Measurements from ENCODE around the gene PLXNA3. TPM values are rescaled to one million over a fixed set of nuclear protein-coding genes. Genes with fewer than 3 reads are reported as not detected.

PLXNA3 gene
- total RNA-seq, 1 experiment from 2014 or later: 128 TPM

DNA sequence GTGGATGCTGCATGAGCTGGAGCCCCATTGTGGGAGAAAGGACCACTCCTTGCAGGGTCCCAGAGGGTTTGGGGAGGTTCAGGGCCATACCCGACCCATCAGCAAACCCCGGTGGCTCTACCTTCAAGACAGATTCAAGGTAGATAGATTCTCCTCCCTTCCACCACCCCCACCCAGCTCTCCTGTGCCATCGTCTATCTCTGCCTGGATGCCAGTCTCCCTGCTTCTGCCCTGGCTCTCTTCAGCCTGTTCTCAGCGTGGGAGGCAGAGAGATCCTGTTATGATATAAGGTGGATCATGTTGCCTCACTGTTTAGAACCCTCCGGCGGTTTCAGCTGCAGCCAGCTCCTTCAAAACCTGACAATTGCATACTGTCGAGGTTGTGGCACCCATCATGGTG lies 15.6 kb downstream of the PLXNA3 start:
- Histone ChIP-seq H3K9me3 (ENCODE audit: control insufficient read depth, insufficient read depth, low read depth, low read length) (no peaks in the 10 kb centered on the region), H3K4me1 (ENCODE audit: control insufficient read depth, insufficient read depth, low read length) (peaks cover 14% of the 10 kb centered on the region), H3K27me3 (ENCODE audit: control insufficient read depth, insufficient read depth, low read length) (no peaks in the 10 kb centered on the region), H3K36me3 (ENCODE audit: control insufficient read depth, insufficient read depth, low read length) (no peaks in the 10 kb centered on the region), H3K4me3 (ENCODE audit: low read depth in 2 of 2, low read length in 2 of 2) (no peak overlapping the region), H3K27ac (ENCODE audit: low read length) (no peak overlapping the region)
- DNase-seq (ENCODE audit: low read depth, low spot score): no peak
- in situ Hi-C loops (cut with HindIII; ENCODE audit: low pct_unique_long_range_greater_than_20kb, low sequenced_read_pairs) (no loop called here), intact Hi-C loops (cut with micrococcal nuclease; ENCODE audit: unreplicated experiment) (no loop called here)
- no peak for ATAC-seq
- POLR2A ChIA-PET: interaction anchor here (0.6 kb wide), 1 partner anchor 52 kb away, joined by 6 read pairs; no protein-coding TSS in a partner anchor
- BruUV-seq (replicated peaks): no TSS peak
- TF ChIP-seq, protein P1, sequence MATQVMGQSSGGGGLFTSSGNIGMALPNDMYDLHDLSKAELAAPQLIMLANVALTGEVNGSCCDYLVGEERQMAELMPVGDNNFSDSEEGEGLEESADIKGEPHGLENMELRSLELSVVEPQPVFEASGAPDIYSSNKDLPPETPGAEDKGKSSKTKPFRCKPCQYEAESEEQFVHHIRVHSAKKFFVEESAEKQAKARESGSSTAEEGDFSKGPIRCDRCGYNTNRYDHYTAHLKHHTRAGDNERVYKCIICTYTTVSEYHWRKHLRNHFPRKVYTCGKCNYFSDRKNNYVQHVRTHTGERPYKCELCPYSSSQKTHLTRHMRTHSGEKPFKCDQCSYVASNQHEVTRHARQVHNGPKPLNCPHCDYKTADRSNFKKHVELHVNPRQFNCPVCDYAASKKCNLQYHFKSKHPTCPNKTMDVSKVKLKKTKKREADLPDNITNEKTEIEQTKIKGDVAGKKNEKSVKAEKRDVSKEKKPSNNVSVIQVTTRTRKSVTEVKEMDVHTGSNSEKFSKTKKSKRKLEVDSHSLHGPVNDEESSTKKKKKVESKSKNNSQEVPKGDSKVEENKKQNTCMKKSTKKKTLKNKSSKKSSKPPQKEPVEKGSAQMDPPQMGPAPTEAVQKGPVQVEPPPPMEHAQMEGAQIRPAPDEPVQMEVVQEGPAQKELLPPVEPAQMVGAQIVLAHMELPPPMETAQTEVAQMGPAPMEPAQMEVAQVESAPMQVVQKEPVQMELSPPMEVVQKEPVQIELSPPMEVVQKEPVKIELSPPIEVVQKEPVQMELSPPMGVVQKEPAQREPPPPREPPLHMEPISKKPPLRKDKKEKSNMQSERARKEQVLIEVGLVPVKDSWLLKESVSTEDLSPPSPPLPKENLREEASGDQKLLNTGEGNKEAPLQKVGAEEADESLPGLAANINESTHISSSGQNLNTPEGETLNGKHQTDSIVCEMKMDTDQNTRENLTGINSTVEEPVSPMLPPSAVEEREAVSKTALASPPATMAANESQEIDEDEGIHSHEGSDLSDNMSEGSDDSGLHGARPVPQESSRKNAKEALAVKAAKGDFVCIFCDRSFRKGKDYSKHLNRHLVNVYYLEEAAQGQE (IDR thresholded peaks at IDR 0.05; ENCODE audit: insufficient read depth in 1 of 2, low read depth in 2 of 2, low read length in 1 of 2): no peak
- TF ChIP-seq, protein P2, sequence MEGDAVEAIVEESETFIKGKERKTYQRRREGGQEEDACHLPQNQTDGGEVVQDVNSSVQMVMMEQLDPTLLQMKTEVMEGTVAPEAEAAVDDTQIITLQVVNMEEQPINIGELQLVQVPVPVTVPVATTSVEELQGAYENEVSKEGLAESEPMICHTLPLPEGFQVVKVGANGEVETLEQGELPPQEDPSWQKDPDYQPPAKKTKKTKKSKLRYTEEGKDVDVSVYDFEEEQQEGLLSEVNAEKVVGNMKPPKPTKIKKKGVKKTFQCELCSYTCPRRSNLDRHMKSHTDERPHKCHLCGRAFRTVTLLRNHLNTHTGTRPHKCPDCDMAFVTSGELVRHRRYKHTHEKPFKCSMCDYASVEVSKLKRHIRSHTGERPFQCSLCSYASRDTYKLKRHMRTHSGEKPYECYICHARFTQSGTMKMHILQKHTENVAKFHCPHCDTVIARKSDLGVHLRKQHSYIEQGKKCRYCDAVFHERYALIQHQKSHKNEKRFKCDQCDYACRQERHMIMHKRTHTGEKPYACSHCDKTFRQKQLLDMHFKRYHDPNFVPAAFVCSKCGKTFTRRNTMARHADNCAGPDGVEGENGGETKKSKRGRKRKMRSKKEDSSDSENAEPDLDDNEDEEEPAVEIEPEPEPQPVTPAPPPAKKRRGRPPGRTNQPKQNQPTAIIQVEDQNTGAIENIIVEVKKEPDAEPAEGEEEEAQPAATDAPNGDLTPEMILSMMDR (IDR thresholded peaks at IDR 0.05): no peak
- TF ChIP-seq SIN3A (IDR thresholded peaks at IDR 0.05; ENCODE audit: borderline replicate concordance, insufficient read depth, low read depth, low read length): no peak
- TF ChIP-seq TCF7L2 (IDR thresholded peaks at IDR 0.05; ENCODE audit: low read depth, low read length): no peak
- TF ChIP-seq POLR2AphosphoS5 (IDR thresholded peaks at IDR 0.05; ENCODE audit: low read depth, low read length): no peak
- CTCF ChIA-PET: no interaction called here

DNA sequence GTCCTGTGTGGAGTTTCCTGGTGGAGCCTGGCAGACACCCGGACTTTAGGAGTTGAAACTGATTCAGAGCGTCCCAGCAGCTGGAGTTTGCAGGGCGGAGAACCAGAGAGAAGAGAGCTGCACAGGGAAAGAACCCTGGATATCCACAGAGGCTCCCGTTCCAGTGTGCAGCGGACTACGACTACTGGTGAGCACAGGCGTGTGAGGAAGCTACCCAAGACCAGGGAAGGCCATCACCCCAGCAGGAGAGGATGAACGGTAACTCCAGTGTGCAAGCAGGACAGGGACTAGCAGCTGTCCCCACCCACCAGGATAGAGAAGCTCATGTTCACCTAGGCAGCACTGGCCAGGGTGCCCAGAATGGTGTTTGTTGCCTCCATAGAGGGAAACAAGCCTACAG lies 18.7 kb downstream of the PLXNA3 start:
- POLR2A ChIA-PET: interaction anchor here (0.6 kb wide), 2 partner anchors 50 to 54 kb away, joined by 11 to 14 read pairs; no protein-coding TSS in a partner anchor
- no peaks in the 10 kb centered on the region for H3K36me3 ChIP-seq (ENCODE audit: control insufficient read depth, insufficient read depth, low read length)
- H3K27me3 ChIP-seq (ENCODE audit: control insufficient read depth, insufficient read depth, low read length): no peaks in the 10 kb centered on the region
- 0 out of 2 replicates have a peak overlapping the region, but pooled peaks have one; percentile 29 for H3K27ac ChIP-seq (ENCODE audit: low read length)
- no TSS peak for BruUV-seq (replicated peaks)
- peaks cover 17% of the 10 kb centered on the region for H3K4me1 ChIP-seq (ENCODE audit: control insufficient read depth, insufficient read depth, low read length)
- CTCF ChIA-PET: interaction anchor here (1.2 kb wide), 1 partner anchor 14 kb away, joined by 3 read pairs; the partner anchor contains the start of gene SLC10A3
- H3K4me3 ChIP-seq (ENCODE audit: low read depth in 2 of 2, low read length in 2 of 2): no peak overlapping the region
- intact Hi-C loops (cut with micrococcal nuclease; ENCODE audit: unreplicated experiment): no loop called here
- in situ Hi-C loops (cut with HindIII; ENCODE audit: low pct_unique_long_range_greater_than_20kb, low sequenced_read_pairs): no loop called here
- no peak for ATAC-seq
- TF ChIP-seq POLR2AphosphoS5 (IDR thresholded peaks at IDR 0.05; ENCODE audit: low read depth, low read length) (peak; percentile 47; the same call in 1 of the 2 replicates), SIN3A (IDR thresholded peaks at IDR 0.05; ENCODE audit: borderline replicate concordance, insufficient read depth, low read depth, low read length) (no peak)
- H3K9me3 ChIP-seq (ENCODE audit: control insufficient read depth, insufficient read depth, low read depth, low read length): no peaks in the 10 kb centered on the region
- no peak for DNase-seq (ENCODE audit: low read depth, low spot score)

DNA sequence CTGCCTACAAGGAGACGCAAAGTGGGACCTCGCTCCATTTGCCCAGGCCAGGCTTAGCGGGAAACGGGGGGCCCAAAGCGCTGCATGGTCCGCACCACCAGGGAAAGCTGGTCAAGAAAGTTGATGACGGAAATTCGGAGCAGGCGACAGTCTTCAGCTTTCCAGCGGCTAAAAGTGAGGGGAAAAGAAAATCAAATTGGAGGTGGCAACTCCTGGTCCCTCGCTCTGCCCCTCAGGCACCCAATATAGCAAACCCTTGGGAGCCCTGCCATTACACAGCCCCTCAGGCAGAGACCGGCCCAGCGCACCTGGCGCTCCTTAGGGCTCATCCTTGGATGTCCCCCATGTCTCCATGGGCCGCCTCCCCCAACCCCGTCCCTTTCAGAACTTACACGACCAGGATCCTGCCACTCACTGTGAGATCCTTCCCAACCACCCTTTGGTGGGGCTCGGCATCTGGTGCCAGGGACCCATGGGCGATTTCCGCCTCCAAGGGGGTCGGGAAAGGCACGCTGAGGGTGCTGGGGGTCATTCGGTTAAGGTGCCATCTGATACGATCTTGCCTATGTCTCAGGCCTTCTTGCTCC lies 19.9 kb downstream of the PLXNA3 start:
- CTCF ChIA-PET: interaction anchor here (0.6 to 1.2 kb wide), 3 partner anchors 13 to 105 kb away, joined by 3 to 6 read pairs (median 3); partner anchors contain the start of gene SLC10A3

More for the DNA sequence above, 19.9 kb downstream of the PLXNA3 start:
- DNase-seq (ENCODE audit: low read depth, low spot score) (no peak), ATAC-seq (0 out of 2 replicates have a peak, but pooled peaks have one; percentile 9)
- Histone ChIP-seq H3K27ac (ENCODE audit: low read length) (peak overlapping the region; percentile 84), H3K9me3 (ENCODE audit: control insufficient read depth, insufficient read depth, low read depth, low read length) (no peaks in the 10 kb centered on the region), H3K27me3 (ENCODE audit: control insufficient read depth, insufficient read depth, low read length) (no peaks in the 10 kb centered on the region), H3K36me3 (ENCODE audit: control insufficient read depth, insufficient read depth, low read length) (no peaks in the 10 kb centered on the region), H3K4me3 (ENCODE audit: low read depth in 2 of 2, low read length in 2 of 2) (peak overlapping the region; percentile 65 to 70), H3K4me1 (ENCODE audit: control insufficient read depth, insufficient read depth, low read length) (peaks cover 18% of the 10 kb centered on the region)
- in situ Hi-C loops (cut with HindIII; ENCODE audit: low pct_unique_long_range_greater_than_20kb, low sequenced_read_pairs) (no loop called here), intact Hi-C loops (cut with micrococcal nuclease; ENCODE audit: unreplicated experiment) (no loop called here)
- BruUV-seq (replicated peaks): TSS peak; percentile 100
- peak; percentile 57 for TF ChIP-seq POLR2AphosphoS5 (IDR thresholded peaks at IDR 0.05; ENCODE audit: low read depth, low read length)
- TF ChIP-seq, protein P2 (IDR thresholded peaks at IDR 0.05): no peak
- POLR2A ChIA-PET: interaction anchor here (0.6 kb wide), 1 partner anchor 21 kb away, joined by 11 read pairs; no protein-coding TSS in a partner anchor

Data from Panc1 (cell line).